ENCODE results near the gene MANEA.
"Not testable (repeated sequence)": the region's sequence is repeated elsewhere in the genome, so short reads cannot be mapped to it uniquely, and the experiment has no call there.

MANEA gene, protein sequence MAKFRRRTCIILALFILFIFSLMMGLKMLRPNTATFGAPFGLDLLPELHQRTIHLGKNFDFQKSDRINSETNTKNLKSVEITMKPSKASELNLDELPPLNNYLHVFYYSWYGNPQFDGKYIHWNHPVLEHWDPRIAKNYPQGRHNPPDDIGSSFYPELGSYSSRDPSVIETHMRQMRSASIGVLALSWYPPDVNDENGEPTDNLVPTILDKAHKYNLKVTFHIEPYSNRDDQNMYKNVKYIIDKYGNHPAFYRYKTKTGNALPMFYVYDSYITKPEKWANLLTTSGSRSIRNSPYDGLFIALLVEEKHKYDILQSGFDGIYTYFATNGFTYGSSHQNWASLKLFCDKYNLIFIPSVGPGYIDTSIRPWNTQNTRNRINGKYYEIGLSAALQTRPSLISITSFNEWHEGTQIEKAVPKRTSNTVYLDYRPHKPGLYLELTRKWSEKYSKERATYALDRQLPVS

DNA sequence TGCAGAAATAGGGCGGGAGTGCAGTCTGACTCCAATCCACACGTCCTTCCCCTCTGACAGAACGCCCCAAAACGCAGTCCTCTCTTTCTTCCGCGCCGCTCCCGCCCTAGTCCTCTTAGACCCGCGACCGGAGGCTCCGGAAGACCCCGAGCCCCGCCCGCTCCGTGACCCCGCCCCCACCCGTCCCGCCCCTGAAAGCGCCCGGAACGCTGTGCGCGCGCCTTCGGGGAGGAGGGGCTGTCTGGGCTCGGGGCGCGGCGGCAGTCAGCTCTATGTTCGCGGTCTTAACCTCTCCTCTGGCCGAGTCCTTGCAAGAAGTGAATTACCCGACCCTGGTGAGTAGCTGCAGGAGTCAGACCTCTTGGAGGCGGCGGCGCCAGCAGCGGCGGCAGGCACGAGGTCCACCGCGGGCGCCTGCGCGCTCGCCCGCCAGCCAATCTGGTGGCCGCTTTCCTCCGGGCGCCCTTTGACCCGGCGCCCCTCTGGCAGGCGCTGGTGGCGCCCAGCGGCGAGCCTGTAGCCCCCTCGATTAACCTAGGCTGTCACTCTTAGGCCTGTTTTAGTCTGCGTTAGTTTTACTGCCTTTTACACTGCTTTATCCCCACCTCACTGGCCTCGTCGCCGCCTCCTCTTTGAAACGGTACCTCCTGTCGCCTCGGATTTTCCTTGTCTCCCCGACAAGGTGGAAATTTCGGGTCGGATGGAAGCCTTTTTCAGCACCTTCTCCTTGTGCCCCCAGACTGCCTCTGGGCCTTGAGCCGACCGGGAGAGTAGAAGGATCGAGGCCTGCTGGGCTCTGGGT lies at the start of gene MANEA:
Gene MANEA, plus strand, starts transcription at position 232 of the 802 bp plus-strand sequence. CDS start 8,905 bp downstream, outside the sequence.
- peak; percentile 44 for DNase-seq (ENCODE audit: low spot score)

DNA sequence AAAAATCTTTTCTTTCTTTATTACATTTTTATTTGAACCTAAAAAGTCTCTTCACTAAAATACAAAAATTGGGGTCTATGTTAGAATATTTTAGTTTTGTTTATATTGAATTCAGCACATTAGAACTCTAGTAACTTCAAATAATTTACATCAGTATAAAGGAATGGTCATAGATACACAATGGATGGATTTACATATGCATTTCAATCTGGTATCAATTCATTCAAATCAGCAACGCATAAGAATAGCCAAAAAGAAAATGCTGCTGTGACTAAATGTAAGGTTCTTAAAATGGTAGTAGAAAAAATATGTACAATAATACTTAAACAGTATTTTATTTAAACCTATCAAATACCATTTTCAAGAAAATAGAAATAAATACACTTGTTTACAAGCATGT lies 47.6 kb upstream of the MANEA start:
- no peak for DNase-seq (ENCODE audit: low spot score)

DNA sequence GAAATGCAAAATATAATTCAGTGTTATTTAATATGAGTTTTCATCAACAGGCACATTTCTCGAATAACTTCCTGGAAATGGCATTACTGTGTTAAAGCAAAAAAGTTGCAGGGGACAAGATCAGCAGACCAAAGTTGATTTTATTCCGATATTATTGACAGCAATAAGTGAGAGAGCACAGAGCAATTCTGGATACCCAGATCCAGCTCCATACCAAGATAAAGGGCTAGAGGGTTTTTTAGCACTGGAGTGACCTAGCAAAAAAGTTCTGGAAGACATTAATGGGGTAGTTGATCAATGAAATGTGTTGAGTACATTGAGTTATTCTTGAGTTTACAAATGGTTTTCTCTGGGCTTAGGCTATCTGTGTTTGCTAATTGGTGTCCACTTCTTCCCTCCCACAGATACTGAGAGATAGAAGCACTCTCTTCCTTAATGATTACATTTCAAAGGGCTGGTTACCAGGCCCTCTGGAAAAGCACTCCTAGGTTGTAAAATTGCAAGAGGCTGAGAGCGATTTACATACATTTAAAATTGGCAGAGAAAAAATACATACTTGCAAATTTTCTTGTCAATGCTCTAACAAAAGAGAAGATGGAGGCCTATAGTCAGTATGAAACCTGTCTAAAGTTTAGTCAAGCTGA lies 47.0 kb upstream of the MANEA start:
- DNase-seq (ENCODE audit: low spot score): no peak

DNA sequence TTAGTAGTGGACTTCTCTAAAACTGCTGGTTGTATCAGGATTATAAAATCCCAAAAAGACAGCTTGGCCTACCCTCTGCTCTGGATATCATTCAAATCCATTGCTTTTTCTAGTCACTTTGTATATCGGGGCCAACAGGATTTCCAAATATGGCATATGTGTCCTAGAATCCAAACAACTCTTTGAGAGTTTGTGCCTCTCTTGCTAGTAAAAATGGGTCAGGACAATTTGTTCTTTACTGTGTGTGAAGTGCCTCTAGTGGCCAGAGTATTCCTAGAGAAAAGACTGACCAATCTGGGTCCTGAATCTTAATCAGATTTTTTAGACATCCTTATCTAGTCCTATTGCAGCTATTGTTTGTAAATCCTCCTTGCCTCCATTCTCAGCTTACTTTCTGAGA lies 33.5 kb upstream of the MANEA start:
- no peak for DNase-seq (ENCODE audit: low spot score)

DNA sequence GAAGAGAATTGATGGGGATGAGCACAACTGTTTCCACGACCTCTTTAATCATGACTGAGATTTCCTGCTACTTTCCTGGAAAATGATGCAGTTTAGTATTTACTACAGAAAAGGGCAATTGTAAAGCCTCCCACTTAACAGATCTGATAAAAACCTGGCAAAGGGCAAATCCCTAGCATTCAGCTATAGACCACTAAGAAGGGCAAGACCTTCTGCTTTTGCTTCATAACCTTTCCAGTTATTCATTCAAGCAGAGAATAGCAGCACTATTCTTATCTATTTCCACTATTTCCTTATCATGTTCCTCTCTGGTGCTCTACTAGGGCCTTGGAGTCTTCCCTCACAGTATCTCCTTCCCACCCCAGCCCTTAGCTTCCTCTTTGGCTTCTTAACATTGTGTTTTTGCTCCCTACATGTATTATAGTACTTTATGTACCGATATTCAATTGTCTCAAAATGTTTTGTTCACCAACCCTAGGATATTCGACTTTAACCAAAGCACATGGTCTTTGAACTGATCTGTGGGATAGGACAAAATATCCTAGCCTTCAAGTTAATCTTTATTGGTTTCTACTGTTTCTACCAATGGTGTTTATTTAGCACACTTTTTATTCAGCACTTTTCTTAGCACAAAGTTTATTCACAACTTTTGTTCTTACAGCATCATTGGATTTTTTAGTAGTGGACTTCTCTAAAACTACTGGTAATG lies 32.7 kb upstream of the MANEA start:
- DNase-seq (ENCODE audit: low spot score): no peak

DNA sequence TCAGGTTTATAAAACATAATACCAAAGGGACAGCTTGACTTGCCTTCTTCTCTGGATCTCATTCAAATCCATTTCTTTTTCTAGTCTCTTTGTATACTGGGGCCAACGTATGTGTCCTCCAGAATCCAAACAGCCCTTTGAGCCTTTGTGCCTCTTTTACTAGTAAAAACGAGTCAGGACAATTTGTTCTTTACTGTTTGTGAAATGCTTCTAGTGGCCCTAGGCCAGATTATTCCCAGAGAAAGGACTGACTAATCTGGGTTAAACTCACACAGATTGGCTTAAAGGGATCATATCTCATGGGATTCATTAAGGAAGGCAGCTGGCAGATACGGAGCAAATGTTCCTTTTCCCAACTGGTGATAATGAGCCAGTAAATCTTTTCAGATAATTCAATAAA lies 32.1 kb upstream of the MANEA start:
- DNase-seq (ENCODE audit: low spot score): no peak

DNA sequence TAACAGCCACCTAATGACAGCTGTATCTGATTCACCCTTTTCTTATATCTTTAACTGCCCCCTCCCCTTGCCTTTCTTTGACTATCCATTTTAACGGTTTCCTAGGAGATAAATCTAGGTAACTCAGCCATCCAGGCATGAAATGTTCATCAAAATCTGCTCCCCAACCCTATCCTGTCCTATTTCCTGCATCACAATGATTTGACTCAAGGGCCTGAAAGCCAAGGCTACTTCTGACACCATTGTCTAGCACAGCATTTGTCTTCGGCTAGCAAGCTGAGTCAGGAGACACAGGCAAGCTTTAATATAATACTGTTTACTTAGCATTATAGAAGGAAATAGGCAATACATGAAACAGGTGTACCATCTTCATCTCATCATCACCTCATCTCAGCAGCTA lies 31.6 kb upstream of the MANEA start:
- DNase-seq (ENCODE audit: low spot score): no peak

DNA sequence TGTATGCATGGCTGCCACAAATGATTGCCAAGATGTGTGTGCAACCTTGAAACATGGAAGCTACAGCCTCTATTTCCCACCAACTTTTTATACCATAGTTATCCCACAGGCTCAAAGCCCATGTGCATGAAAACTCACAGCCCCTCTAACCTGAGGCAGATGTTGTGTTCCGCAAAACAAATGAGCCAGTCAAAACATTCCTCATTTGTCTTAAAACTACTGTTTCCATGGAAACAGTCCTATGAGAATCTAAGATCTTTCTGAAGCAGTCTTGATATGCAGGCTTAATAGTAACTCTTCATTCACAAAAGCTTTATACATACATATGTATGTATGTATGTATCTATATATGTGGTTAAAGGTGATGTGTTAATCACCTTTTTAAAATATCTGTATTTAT lies 31.2 kb upstream of the MANEA start:
- no peak for DNase-seq (ENCODE audit: low spot score)

DNA sequence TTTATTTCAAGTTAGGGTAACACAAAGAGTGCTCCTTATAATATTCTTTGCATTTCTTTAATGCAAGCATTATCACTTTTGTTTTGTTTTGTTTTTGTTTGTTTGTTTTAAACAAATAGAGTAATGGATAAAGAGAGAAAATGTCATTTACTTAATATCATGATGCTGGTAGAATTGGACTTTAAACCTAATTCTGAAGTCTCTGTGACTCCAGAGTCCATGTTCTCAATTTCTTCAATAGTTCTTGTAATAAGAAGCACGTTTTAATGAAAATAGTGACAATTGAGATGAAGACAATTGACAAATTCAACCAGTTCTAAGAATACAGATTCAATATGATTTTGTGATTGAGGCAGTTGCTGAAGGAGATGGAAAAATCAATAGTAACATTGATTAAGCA lies 30.3 kb upstream of the MANEA start:
- DNase-seq (ENCODE audit: low spot score): no peak

DNA sequence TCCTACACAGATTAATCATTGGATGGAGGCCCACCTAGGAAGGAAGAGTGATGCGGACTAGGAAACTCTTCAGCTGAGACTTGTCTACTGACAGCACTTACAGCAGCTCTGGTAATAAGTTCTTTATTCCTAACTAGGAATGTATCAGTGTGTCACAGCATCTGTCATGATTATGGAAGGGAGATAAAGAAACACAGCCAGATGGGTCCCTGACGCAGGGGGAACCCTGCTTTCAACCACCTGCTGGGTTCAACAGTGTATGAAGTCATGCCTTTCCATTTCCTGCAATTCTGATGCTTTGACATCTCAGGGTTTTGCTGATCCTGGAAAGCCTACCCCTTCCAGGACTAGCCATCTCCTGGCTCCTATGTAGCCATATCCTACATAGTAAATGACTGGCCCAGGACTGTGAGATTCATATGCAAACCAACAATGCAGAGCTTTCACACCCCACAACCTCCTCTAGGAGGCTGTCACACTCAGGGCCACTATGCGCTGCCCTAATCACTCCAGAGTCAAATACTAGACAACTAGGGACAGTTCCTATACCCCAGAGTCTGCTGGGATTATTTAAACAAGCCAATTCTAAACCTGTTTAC lies 29.0 kb upstream of the MANEA start:
- DNase-seq (ENCODE audit: low spot score): no peak

DNA sequence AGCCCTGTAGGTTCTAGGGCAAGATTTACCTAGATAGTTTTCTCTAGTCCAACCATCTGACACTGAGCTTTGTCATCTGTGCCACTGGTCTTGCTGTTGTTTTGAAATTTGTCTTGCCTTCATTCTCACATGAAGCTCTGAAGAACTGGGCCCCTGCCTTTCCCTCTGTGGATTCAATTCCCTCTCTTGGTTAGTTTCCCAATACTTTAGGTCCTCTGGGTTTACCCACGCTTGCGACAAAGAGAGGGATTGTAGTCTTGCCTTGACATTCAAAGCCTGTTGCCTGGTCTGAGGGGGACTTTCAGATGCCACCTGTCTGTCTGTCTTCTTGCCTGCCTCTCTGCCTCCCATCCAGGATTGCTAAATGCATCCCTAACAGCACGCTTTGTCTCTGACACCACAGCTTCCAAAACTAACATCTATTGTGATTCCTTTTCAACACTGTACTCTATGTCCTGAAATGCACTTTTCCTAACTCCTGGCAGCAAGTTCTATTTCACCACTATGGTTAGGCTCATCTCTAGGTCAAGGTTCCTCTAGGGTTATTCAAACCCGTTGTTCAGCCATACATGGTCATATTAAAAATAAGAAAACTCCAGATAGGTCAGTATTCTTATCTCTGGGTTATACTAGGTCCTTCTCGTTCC lies 25.5 kb upstream of the MANEA start:
- DNase-seq (ENCODE audit: low spot score): no peak

DNA sequence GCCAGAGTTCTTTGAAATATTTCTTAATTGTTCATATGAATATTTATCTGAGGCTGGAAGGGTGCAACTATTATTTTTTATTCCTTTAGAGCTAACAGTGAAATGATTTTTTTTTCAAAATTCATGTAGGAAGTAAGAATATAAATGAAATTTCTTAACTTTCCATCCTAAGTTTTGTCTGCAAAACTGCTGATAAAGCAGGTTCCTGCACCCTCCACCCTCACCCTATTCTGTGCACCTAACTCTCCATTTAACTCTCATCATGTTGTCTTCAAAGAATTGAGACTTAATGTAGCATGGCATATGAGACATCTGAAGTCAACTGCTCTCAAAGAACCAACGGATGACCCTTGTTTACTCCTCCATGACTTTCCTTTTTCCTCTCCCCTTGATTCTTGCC lies 23.5 kb upstream of the MANEA start:
- no peak for DNase-seq (ENCODE audit: low spot score)

DNA sequence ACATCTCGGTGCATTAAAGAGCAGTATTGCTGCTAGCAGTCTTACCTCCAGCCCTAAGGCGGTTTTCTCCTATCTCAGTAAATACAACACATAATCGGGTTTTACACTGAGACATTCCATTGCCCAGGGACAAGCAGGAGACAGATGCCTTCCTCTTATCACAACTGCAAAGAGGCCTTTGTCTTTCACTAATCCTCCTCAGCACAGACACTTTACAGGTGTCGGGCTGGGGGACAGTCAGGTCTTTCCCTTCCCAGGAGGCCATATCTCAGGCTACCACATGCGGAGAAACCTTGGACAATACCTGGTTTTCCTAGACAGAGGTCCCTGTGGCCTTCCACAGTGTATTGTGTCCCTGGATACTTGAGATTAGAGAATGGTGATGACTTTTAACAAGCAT lies 16.4 kb upstream of the MANEA start:
- not testable (repeated sequence) for DNase-seq (ENCODE audit: low spot score)

DNA sequence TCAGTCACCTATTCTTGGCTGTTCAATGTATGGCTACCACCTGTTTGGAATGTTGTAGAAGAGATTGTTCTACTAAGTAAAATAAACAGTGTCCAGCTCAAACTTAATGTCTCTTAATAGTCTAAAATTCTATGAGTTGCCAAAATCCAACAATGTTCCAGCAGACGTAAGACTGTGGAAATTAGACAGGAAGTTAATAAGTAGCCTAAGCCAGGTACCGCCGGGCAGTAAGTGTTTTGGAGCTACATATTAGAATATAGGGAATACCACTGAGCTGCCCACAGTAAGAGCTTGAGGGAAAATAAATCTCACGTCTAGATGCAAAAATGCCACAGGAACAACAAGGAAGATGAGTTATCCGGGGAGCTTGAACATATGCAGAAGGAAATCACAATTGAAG lies 7.8 kb upstream of the MANEA start:
- no peak for DNase-seq (ENCODE audit: low spot score)

DNA sequence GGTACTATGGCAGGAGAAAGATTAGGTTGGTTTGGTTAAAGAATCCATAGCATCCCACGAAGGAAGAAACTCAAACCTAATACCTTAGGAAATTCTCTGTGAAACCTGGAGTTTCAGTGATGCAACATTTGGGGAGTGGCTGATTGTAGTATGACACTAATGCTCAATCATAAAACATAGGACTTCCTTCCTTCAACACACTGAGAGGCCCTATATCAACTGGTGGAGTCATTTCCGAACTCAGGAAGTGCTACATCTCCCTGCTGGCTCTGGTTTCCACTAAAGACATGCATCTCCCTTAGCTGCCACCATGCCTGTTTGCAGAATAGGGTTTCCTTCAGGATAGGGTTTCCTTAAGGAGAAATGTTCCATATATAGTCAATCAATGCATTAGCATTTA lies 5.2 kb upstream of the MANEA start:
- DNase-seq (ENCODE audit: low spot score): no peak

DNA sequence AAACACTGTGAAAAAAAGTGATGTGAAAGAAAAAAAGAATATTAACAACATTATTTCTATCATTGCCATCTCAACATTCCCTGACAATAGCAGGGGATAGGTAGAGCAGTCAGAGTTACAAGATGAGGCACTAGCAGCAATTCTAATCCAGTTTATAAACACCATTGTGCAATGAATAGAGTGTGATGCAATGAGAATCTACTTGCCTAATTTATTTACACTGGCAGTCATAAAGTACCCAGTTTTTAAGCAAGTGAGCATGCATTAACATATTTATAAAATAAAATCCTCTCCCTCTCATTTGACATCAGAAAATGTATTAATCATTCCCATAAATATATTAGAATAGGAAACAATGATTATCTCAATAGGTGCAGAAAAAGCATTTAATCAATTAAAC lies 2.5 kb upstream of the MANEA start:
- DNase-seq (ENCODE audit: low spot score): no peak

DNA sequence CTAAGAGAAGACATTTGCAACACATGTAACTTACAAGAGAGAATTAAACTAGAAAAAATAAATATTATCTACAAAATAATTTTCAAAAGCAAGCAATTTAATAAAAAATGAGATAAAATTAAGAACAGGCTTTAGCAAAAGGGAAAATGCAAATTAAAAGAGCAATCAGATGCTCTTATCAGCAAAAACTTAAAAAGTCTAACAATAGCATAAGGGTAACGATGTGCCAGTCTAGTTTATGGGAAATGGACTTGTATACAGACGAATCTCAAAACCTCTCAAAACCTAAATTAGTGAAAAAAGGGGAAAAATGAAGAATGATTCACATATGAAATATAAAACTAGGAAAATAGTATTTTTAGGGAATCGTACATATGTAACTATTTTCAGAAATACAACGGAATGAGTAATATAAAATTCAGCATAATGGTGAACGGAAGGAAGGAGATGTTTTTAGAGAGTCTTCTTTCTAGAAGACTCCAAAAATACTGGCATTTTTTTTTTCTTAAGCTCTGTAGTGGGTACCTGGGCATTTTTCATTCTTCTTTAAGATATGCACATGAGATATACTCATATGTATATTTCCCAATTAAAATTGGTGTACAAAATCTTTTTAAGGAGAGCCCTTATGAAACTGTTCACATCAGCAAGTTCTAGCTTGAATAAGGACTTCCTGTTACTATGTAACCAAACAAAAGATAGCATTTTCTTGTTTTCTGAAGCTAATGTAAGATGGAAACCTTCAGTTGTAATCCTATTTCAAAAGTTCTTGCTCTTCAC lies 927 bp upstream of the MANEA start:
- DNase-seq (ENCODE audit: low spot score): no peak

DNA sequence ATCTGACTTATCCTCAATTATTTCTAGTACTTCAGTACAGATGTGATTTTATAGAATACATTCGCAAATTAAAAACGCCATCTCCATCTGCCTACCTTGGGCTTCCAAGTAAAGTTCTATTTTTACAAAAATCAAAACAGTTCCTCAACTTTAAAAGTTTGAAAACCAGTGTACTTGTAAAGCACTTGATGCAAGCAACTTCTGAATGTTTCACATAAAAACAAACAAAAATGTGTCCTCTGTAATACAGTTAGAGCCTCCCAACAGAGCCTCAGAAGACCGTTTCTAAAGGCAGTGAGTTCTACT lies 384 bp upstream of the MANEA start:
- no peak for DNase-seq (ENCODE audit: low spot score)

DNA sequence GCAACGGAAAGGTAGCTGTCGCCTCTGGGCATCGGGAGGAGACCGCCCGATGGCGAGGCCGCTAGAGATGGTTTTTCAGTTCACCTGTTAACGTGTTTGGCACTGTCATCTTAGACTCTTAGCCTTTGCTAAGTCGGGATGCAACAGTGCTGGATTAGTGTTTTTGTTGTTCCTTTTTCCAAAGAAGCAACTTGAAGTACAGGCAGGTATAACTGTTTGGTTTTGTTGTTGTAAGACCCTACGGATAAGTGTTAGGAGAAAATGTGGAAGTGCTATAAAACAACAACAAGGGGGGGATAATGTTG lies 723 bp downstream of the MANEA start:
- DNase-seq (ENCODE audit: low spot score): no peak

DNA sequence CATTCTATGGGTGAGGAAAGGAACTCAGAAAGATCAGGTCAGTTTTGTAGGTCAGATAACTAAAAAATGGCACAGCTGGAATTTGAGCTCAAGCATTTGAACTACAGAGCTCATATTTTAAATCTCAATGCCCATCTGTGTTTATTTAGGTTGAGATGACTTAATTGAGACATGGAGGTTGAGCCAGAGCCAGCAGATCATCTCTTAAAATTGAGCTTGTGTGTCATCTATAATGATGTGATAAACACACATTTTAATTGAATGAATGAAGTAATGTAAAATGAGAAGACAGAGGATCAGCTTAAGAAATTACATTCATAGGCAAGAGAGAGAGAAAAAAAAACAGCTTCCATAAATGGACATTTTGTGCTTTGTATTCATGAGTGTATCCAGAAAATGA lies 3.7 kb downstream of the MANEA start:
- no peak for DNase-seq (ENCODE audit: low spot score)

DNA sequence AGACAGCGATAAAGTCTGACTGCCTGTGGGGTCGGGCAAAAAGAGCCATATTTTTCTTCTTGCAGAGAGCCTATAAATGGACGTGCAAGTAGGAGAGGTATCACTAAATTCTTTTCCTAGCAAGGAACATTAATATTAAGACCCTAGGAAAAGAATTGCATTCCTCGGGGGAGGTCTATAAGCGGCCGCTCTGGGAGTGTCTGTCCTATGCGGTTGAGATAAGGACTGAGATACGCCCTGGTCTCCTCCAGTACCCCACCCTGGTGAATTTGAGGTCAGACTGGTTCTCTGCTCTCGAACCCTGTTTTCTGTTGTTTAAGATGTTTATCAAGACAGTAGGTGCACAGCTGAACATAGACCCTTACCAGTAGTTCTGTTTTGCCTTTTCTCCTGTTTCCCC lies 6.9 kb downstream of the MANEA start:
- not testable (repeated sequence) for DNase-seq (ENCODE audit: low spot score)
